ENCODE results near the gene CSN3. TPM values are rescaled to one million over a fixed set of nuclear protein-coding genes. Genes with fewer than 3 reads are reported as not detected.

The CSN3 gene
- total RNA-seq, 2 experiments from 2014 or later, result not detected

GRCh38 chr4:70239884-70240591, 2.4 kb upstream of the CSN3 start:
- Mint-ChIP-seq H3K4me3 (no peak overlapping the region), H3K27me3 (no peaks in the 10 kb centered on the region), H3K36me3 (no peaks in the 10 kb centered on the region), H3K27ac (no peak overlapping the region), H3K4me1 (no peaks in the 10 kb centered on the region), H3K9me3 (ENCODE audit: low read depth) (no peaks in the 10 kb centered on the region)
- DNase-seq, result no peak
- no peak for ATAC-seq
- CTCF ChIA-PET, result no interaction called here

- CTCF ChIA-PET, result no interaction called here
- no peak overlapping the region for H3K27ac Mint-ChIP-seq
Observed at GRCh38 chr4:70243091-70243490, 694 bp downstream of the CSN3 start.

GRCh38 chr4:70251250-70251944, 9.0 kb downstream of the CSN3 start:
- Mint-ChIP-seq H3K27me3 (no peaks in the 10 kb centered on the region), H3K9me3 (ENCODE audit: low read depth) (no peaks in the 10 kb centered on the region), H3K36me3 (no peaks in the 10 kb centered on the region), H3K4me1 (no peaks in the 10 kb centered on the region), H3K4me3 (no peak overlapping the region), H3K27ac (no peak overlapping the region)
- ATAC-seq (no peak), DNase-seq (no peak)
- CTCF ChIA-PET, result no interaction called here

More at GRCh38 chr4:70243091-70243490, 694 bp downstream of the CSN3 start:
- Mint-ChIP-seq H3K27me3 (no peaks in the 10 kb centered on the region), H3K4me1 (no peaks in the 10 kb centered on the region), H3K36me3 (no peaks in the 10 kb centered on the region), H3K9me3 (ENCODE audit: low read depth) (no peaks in the 10 kb centered on the region), H3K4me3 (no peak overlapping the region)
- DNase-seq (no peak), ATAC-seq (no peak)

- ATAC-seq (no peak), DNase-seq (no peak)
- Mint-ChIP-seq H3K27ac (no peak overlapping the region), H3K4me1 (no peaks in the 10 kb centered on the region), H3K4me3 (no peak overlapping the region), H3K36me3 (no peaks in the 10 kb centered on the region), H3K9me3 (ENCODE audit: low read depth) (no peaks in the 10 kb centered on the region), H3K27me3 (no peaks in the 10 kb centered on the region)
- CTCF ChIA-PET, result no interaction called here
Observed at GRCh38 chr4:70251945-70252277, 9.5 kb downstream of the CSN3 start.

- no peak overlapping the region for H3K4me3 Mint-ChIP-seq
Observed at GRCh38 chr4:70269674-70270073, 27.3 kb downstream of the CSN3 start.

GRCh38 chr4:70277121-70277520, 34.7 kb downstream of the CSN3 start:
- ATAC-seq (no peak), DNase-seq (no peak)
- no peak overlapping the region for H3K4me3 Mint-ChIP-seq
- H3K27ac Mint-ChIP-seq, result no peak overlapping the region
- CTCF ChIA-PET, result no interaction called here
- H3K36me3 Mint-ChIP-seq, result no peaks in the 10 kb centered on the region
- no peaks in the 10 kb centered on the region for H3K27me3 Mint-ChIP-seq
- H3K9me3 Mint-ChIP-seq (ENCODE audit: low read depth), result no peaks in the 10 kb centered on the region
- no peaks in the 10 kb centered on the region for H3K4me1 Mint-ChIP-seq

More at GRCh38 chr4:70269674-70270073, 27.3 kb downstream of the CSN3 start:
- Mint-ChIP-seq H3K36me3 (no peaks in the 10 kb centered on the region), H3K27me3 (no peaks in the 10 kb centered on the region), H3K9me3 (ENCODE audit: low read depth) (no peaks in the 10 kb centered on the region), H3K4me1 (no peaks in the 10 kb centered on the region), H3K27ac (no peak overlapping the region)
- ATAC-seq, result no peak
- CTCF ChIA-PET, result no interaction called here
- DNase-seq, result no peak

GRCh38 chr4:70280567-70280966, 38.2 kb downstream of the CSN3 start:
- Mint-ChIP-seq H3K27ac (no peak overlapping the region), H3K36me3 (no peaks in the 10 kb centered on the region), H3K9me3 (ENCODE audit: low read depth) (no peaks in the 10 kb centered on the region), H3K4me3 (no peak overlapping the region), H3K27me3 (no peaks in the 10 kb centered on the region), H3K4me1 (no peaks in the 10 kb centered on the region)
- DNase-seq (no peak), ATAC-seq (no peak)
- CTCF ChIA-PET, result no interaction called here

- Mint-ChIP-seq H3K4me1 (no peaks in the 10 kb centered on the region), H3K36me3 (no peaks in the 10 kb centered on the region), H3K4me3 (no peak overlapping the region), H3K9me3 (ENCODE audit: low read depth) (peaks cover 2% of the 10 kb centered on the region), H3K27me3 (no peaks in the 10 kb centered on the region), H3K27ac (no peak overlapping the region)
- CTCF ChIA-PET, result no interaction called here
- DNase-seq, result no peak
- ATAC-seq, result no peak
Observed at GRCh38 chr4:70288651-70289050, 46.3 kb downstream of the CSN3 start.

GRCh38 chr4:70291341-70291740, 48.9 kb downstream of the CSN3 start:
- no peaks in the 10 kb centered on the region for H3K4me1 Mint-ChIP-seq
- ATAC-seq, result no peak
- H3K27ac Mint-ChIP-seq, result no peak overlapping the region
- CTCF ChIA-PET, result no interaction called here
- H3K4me3 Mint-ChIP-seq, result no peak overlapping the region
- H3K9me3 Mint-ChIP-seq (ENCODE audit: low read depth), result peaks cover 2% of the 10 kb centered on the region
- no peaks in the 10 kb centered on the region for H3K27me3 Mint-ChIP-seq
- no peak for DNase-seq
- no peaks in the 10 kb centered on the region for H3K36me3 Mint-ChIP-seq

GRCh38 chr4:70297576-70297975, 55.2 kb downstream of the CSN3 start:
- Mint-ChIP-seq H3K27ac (no peak overlapping the region), H3K36me3 (no peaks in the 10 kb centered on the region), H3K27me3 (no peaks in the 10 kb centered on the region), H3K9me3 (ENCODE audit: low read depth) (peaks cover 3% of the 10 kb centered on the region), H3K4me3 (no peak overlapping the region), H3K4me1 (no peaks in the 10 kb centered on the region)
- CTCF ChIA-PET, result no interaction called here
- ATAC-seq (no peak), DNase-seq (no peak)

GRCh38 chr4:70298051-70298450, 55.7 kb downstream of the CSN3 start:
- DNase-seq (no peak), ATAC-seq (no peak)
- Mint-ChIP-seq H3K4me1 (no peaks in the 10 kb centered on the region), H3K9me3 (ENCODE audit: low read depth) (peaks cover 3% of the 10 kb centered on the region), H3K4me3 (no peak overlapping the region), H3K36me3 (no peaks in the 10 kb centered on the region), H3K27me3 (no peaks in the 10 kb centered on the region), H3K27ac (no peak overlapping the region)
- CTCF ChIA-PET, result no interaction called here

GRCh38 chr4:70299643-70300042, 57.2 kb downstream of the CSN3 start:
- H3K4me3 Mint-ChIP-seq, result no peak overlapping the region
- CTCF ChIA-PET, result no interaction called here
- no peaks in the 10 kb centered on the region for H3K27me3 Mint-ChIP-seq
- H3K4me1 Mint-ChIP-seq, result no peaks in the 10 kb centered on the region
- no peak for DNase-seq
- no peaks in the 10 kb centered on the region for H3K36me3 Mint-ChIP-seq
- ATAC-seq, result no peak
- no peak overlapping the region for H3K27ac Mint-ChIP-seq
- H3K9me3 Mint-ChIP-seq (ENCODE audit: low read depth), result peaks cover 3% of the 10 kb centered on the region

- peaks cover 3% of the 10 kb centered on the region for H3K9me3 Mint-ChIP-seq (ENCODE audit: low read depth)
- ATAC-seq, result no peak
- no peak for DNase-seq
- H3K36me3 Mint-ChIP-seq, result no peaks in the 10 kb centered on the region
- no peaks in the 10 kb centered on the region for H3K4me1 Mint-ChIP-seq
- H3K27me3 Mint-ChIP-seq, result no peaks in the 10 kb centered on the region
- CTCF ChIA-PET, result no interaction called here
- no peak overlapping the region for H3K27ac Mint-ChIP-seq
- H3K4me3 Mint-ChIP-seq, result no peak overlapping the region
Observed at GRCh38 chr4:70300215-70300614, 57.8 kb downstream of the CSN3 start.

Data from activated CD8-positive, alpha-beta memory T cell treated with anti-CD3 and anti-CD28 coated beads, Interleukin-2, amount 10 ng/mL, durations not matched to agents 7 days and 5 days (primary cell).